HepG2 (cell line): Measurements from ENCODE around the gene DPP7. TPM values are rescaled to one million over a fixed set of nuclear protein-coding genes. Genes with fewer than 3 reads are reported as not detected.

Source experiments
- ARHGAP35 ChIP-seq: sonication (generic); formaldehyde crosslinking; IDR thresholded peaks from 2 replicates; pipeline ENCODE4 v1.9.0; 2022; ENCODE audit warnings: mild to moderate bottlenecking, inconsistent platforms, moderate library complexity, missing genetic modification reagents, borderline replicate concordance
- ERF ChIP-seq: IDR thresholded peaks from 2 replicates; pipeline ENCODE4 v1.6.1; 2018; ENCODE audit warnings: missing biosample characterization, missing genetic modification reagents
- ETV5 ChIP-seq: IDR thresholded peaks from 2 replicates; pipeline ENCODE4 v1.6.1; 2018; ENCODE audit warnings: missing biosample characterization, missing genetic modification reagents, inconsistent platforms, borderline replicate concordance
- FOXO1 ChIP-seq: sonication (generic); formaldehyde crosslinking; IDR thresholded peaks from 2 replicates; pipeline ENCODE4 v1.4.0; 2020; ENCODE audit warnings: missing genetic modification reagents
- NCOA1 ChIP-seq: sonication (generic); formaldehyde crosslinking; IDR thresholded peaks from 2 replicates; pipeline ENCODE4 v1.9.0; 2021; ENCODE audit warnings: missing genetic modification reagents
- NFATC3 ChIP-seq: sonication (generic); formaldehyde crosslinking; IDR thresholded peaks from 2 replicates; pipeline ENCODE4 v1.5.1; 2020; ENCODE audit warnings: mild to moderate bottlenecking, missing genetic modification reagents
- PHF5A ChIP-seq: IDR thresholded peaks from one replicate; pipeline ENCODE4 v1.6.1; 2018; ENCODE audit warnings: low read depth, missing genetic modification reagents; ENCODE audit not compliant: unreplicated experiment
- RXRB ChIP-seq: IDR thresholded peaks from 2 replicates; pipeline ENCODE4 v1.6.1; 2016; ENCODE audit warnings: borderline replicate concordance, missing genetic modification reagents, missing compliant biosample characterization
- SIX1 ChIP-seq: sonication (generic); formaldehyde crosslinking; IDR thresholded peaks from 2 replicates; pipeline ENCODE4 v1.4.0; 2020; ENCODE audit warnings: missing genetic modification reagents, borderline replicate concordance
- SNAI1 ChIP-seq: sonication (generic); formaldehyde crosslinking; IDR thresholded peaks from 2 replicates; pipeline ENCODE4 v1.5.0; 2020; ENCODE audit warnings: mild to moderate bottlenecking, missing genetic modification reagents, borderline replicate concordance
- SP4 ChIP-seq: sonication (generic); formaldehyde crosslinking; IDR thresholded peaks from 2 replicates; pipeline ENCODE4 v1.8.1; 2023; ENCODE audit warnings: mild to moderate bottlenecking, missing genetic modification reagents
- STAG1 ChIP-seq: sonication (generic); formaldehyde crosslinking; IDR thresholded peaks from 2 replicates; pipeline ENCODE4 v1.4.0; 2020; ENCODE audit warnings: missing genetic modification reagents
- TAF15 ChIP-seq: fragments of 200-400 bp; formaldehyde crosslinking; IDR thresholded peaks from one replicate; pipeline ENCODE4 v1.6.1; 2018; ENCODE audit warnings: mild to moderate bottlenecking, low read depth, low read length; ENCODE audit not compliant: poor library complexity, severe bottlenecking
- ZBTB38 ChIP-seq: sonication (generic); formaldehyde crosslinking; IDR thresholded peaks from 2 replicates; pipeline ENCODE4 v1.5.1; 2020; ENCODE audit warnings: mild to moderate bottlenecking, missing genetic modification reagents
- ZFX ChIP-seq: sonication (generic); formaldehyde crosslinking; IDR thresholded peaks from 2 replicates; pipeline ENCODE4 v1.4.0; 2020; ENCODE audit warnings: mild to moderate bottlenecking, low read depth, missing genetic modification reagents, moderate library complexity
- ZKSCAN8 ChIP-seq: IDR thresholded peaks from 2 replicates; pipeline ENCODE4 v1.6.1; 2016; ENCODE audit warnings: borderline replicate concordance, missing genetic modification reagents, missing compliant biosample characterization
- ZNF446 ChIP-seq: sonication (generic); formaldehyde crosslinking; IDR thresholded peaks from 2 replicates; pipeline ENCODE4 v1.5.0; 2020; ENCODE audit warnings: mild to moderate bottlenecking, missing genetic modification reagents
- ZNF496 ChIP-seq: sonication (generic); formaldehyde crosslinking; IDR thresholded peaks from 2 replicates; pipeline ENCODE4 v1.8.1; 2023; ENCODE audit warnings: mild to moderate bottlenecking, moderate library complexity, missing genetic modification reagents; ENCODE audit not compliant: insufficient replicate concordance
- ZNF512 ChIP-seq: sonication (generic); formaldehyde crosslinking; IDR thresholded peaks from 2 replicates; pipeline ENCODE4 v1.4.0; 2020; ENCODE audit warnings: mild to moderate bottlenecking, missing genetic modification reagents
- ZNF562 ChIP-seq: sonication (generic); formaldehyde crosslinking; IDR thresholded peaks from 2 replicates; pipeline ENCODE4 v1.8.0; 2022; ENCODE audit warnings: missing genetic modification reagents, borderline replicate concordance
- ZNF709 ChIP-seq: sonication (generic); formaldehyde crosslinking; IDR thresholded peaks from 2 replicates; pipeline ENCODE4 v1.5.0; 2020; ENCODE audit warnings: mild to moderate bottlenecking, missing genetic modification reagents
- polyA plus RNA-seq, 8 experiments: library from polyadenylated mRNA; depleted of rRNA in 3 of 8; stranded (reverse) in 7 of 8; unstranded in 1 of 8; fragments of >200 nt; fragmentation: Illumina TruSeq in 4 of 8; extraction: Trizol in 4 of 8; gene quantifications; 2 replicates each; pipeline versions ENCODE4 v1.2.1 to v1.2.3, GENCODE V29; 2011 to 2016; ENCODE audit warnings: low read depth in 4 of 8, missing spikeins in 1 of 8, mixed read lengths in 1 of 8; ENCODE audit not compliant: insufficient read depth in 1 of 8
- total RNA-seq, 5 experiments: library from RNA; depleted of rRNA; stranded (reverse); fragments of >200 nt; fragmentation: Illumina TruSeq; extraction: Trizol; gene quantifications; 2 replicates each; pipeline ENCODE4 v1.2.3, GENCODE V29; 2016; ENCODE audit warnings: low read depth in 1 of 5
- TF ChIP-seq, protein P1 (sequence below): sonication (generic); formaldehyde crosslinking; IDR thresholded peaks from 2 replicates; pipeline ENCODE4 v1.8.1; 2023; ENCODE audit warnings: missing genetic modification reagents, inconsistent platforms, borderline replicate concordance
- TF ChIP-seq, protein P2 (sequence below): IDR thresholded peaks from 2 replicates; pipeline ENCODE4 v1.6.1; 2016; ENCODE audit warnings: missing genetic modification reagents, missing compliant biosample characterization
- TF ChIP-seq, protein P3 (sequence below): sonication (generic); formaldehyde crosslinking; IDR thresholded peaks from 2 replicates; pipeline ENCODE4 v1.4.0; 2020; ENCODE audit warnings: mild to moderate bottlenecking, missing genetic modification reagents
- TF ChIP-seq, protein P4 (sequence below): sonication (generic); formaldehyde crosslinking; IDR thresholded peaks from 2 replicates; pipeline ENCODE4 v1.4.0; 2020; ENCODE audit warnings: missing genetic modification reagents

DPP7 gene
- total and polyA plus RNA-seq, 2 of the 13 experiments (the other 11 are each of a cell fraction or from before 2014, with no cell fraction given), result 1.2 to 4.5 TPM

DNA sequence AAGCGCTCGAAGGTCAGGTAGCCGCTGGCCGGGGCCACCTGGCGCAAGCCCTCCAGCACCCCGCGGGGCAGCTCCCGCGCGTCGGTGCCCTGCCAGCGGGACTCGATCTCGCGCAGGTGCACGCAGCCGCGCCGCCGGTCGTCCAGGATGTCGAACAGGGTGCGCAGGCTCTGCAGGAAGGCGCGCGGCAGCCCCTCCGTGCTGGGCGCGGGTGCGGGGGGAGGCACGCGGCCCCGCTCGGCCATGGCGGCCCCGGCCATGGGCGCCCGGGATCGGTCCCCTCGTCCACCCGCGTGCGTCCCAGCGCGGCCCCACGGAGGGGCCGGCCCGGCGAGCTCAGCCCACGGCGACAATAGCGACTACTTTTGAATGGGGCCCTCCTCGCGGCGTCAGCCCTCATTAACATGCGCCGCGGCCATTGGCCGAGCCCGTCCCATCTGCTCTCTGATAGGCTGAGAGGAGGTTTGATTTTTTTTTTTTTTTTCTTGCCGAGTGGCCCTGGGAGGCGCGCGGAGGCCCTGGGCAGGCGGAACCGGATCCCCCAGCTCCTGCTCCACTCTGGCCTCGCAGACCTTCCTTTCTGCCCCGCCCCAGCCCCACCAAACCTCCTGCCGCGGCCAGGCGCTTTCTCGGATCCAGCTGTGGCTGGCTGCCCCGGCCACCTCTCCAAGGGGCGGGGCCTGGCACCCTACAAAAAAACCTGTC is 44.2 kb downstream of the DPP7 start, which contains the start of gene SAPCD2 (continued):
- TF ChIP-seq ZNF512, result no peak
- TF ChIP-seq ARHGAP35, result no peak
- peak; percentile 87 for TF ChIP-seq TAF15
- TF ChIP-seq ETV5 (CRISPR knock-in tag), result peak; percentile 57
- 0 out of 2 replicates have a peak, but pooled peaks have one; percentile 73 for TF ChIP-seq ZFX (CRISPR knock-in tag)
- TF ChIP-seq ZBTB38 (CRISPR knock-in tag), result no peak
- no peak for TF ChIP-seq NCOA1 (CRISPR knock-in tag)
- no peak for TF ChIP-seq ZNF562 (CRISPR knock-in tag)
- no peak for TF ChIP-seq RXRB (CRISPR knock-in tag)
- no peak for TF ChIP-seq ZNF496 (CRISPR knock-in tag)
- no peak for TF ChIP-seq NFATC3 (CRISPR knock-in tag)
- 0 out of 2 replicates have a peak, but pooled peaks have one; percentile 27 for TF ChIP-seq SP4 (CRISPR knock-in tag)
- no peak; the same call in 1 of the 2 replicates for TF ChIP-seq ZNF709
- TF ChIP-seq, protein P1, sequence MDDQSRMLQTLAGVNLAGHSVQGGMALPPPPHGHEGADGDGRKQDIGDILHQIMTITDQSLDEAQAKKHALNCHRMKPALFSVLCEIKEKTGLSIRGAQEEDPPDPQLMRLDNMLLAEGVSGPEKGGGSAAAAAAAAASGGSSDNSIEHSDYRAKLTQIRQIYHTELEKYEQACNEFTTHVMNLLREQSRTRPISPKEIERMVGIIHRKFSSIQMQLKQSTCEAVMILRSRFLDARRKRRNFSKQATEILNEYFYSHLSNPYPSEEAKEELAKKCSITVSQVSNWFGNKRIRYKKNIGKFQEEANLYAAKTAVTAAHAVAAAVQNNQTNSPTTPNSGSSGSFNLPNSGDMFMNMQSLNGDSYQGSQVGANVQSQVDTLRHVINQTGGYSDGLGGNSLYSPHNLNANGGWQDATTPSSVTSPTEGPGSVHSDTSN, result no peak
- TF ChIP-seq, protein P2, sequence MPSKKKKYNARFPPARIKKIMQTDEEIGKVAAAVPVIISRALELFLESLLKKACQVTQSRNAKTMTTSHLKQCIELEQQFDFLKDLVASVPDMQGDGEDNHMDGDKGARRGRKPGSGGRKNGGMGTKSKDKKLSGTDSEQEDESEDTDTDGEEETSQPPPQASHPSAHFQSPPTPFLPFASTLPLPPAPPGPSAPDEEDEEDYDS, result peak; percentile 77
- no peak for TF ChIP-seq SNAI1 (CRISPR knock-in tag)
- TF ChIP-seq ZNF446 (CRISPR knock-in tag), result no peak
- no peak for TF ChIP-seq FOXO1 (CRISPR knock-in tag)
- TF ChIP-seq ERF, result 0 out of 2 replicates have a peak, but pooled peaks have one; percentile 56
- TF ChIP-seq SIX1 (CRISPR knock-in tag), result peak; percentile 22; the same call in 1 of the 2 replicates
- TF ChIP-seq PHF5A (CRISPR knock-in tag), result no peak
- no peak for TF ChIP-seq STAG1 (CRISPR knock-in tag)
- no peak for TF ChIP-seq ZKSCAN8 (CRISPR knock-in tag)
- TF ChIP-seq, protein P3, sequence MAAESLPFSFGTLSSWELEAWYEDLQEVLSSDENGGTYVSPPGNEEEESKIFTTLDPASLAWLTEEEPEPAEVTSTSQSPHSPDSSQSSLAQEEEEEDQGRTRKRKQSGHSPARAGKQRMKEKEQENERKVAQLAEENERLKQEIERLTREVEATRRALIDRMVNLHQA (CRISPR knock-in tag), result no peak
- TF ChIP-seq, protein P4, sequence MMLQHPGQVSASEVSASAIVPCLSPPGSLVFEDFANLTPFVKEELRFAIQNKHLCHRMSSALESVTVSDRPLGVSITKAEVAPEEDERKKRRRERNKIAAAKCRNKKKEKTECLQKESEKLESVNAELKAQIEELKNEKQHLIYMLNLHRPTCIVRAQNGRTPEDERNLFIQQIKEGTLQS (CRISPR knock-in tag), result no peak
